Tibial artery (tissue), 4 donors: ENCODE data around the gene TESPA1.

Experiments
- DNase-seq, 2 donors: peaks; one replicate each; pipeline ENCODE4 v3.0.0-alpha.2; 2019
- H3K27ac ChIP-seq, 2 donors: fragments of 200-600 bp; sonication (generic) in 1 of 2; 1 replicate in 1 of 2; 2 replicates in 1 of 2; pipeline ENCODE4 v1.5.1; 2018 to 2019; ENCODE audit warnings: mild to moderate bottlenecking in 1 of 2
- H3K27me3 ChIP-seq, 2 donors: fragments of 200-600 bp; sonication (generic) in 1 of 2; one replicate each; pipeline versions ENCODE4 v1.5.1 to v1.6.0; 2016 to 2019
- H3K36me3 ChIP-seq, 3 donors: fragments of 200-600 bp; sonication (generic) in 2 of 3; one replicate each; pipeline ENCODE4 v1.5.1; 2016 to 2019; ENCODE audit warnings: mild to moderate bottlenecking in 2 of 3
- H3K4me1 ChIP-seq, 4 donors: fragments of 200-600 bp; sonication (generic) in 2 of 4; 1 replicate in 3 of 4; 2 replicates in 1 of 4; pipeline ENCODE4 v1.5.1; 2016 to 2019
- H3K4me3 ChIP-seq, 2 donors: fragments of 200-600 bp; sonication (generic) in 1 of 2; 1 replicate in 1 of 2; 2 replicates in 1 of 2; pipeline ENCODE4 v1.5.1; 2018 to 2019; ENCODE audit warnings: mild to moderate bottlenecking in 2 of 2
- H3K9me3 ChIP-seq, 3 donors: fragments of 200-600 bp; sonication (generic) in 1 of 3; one replicate each; pipeline ENCODE4 v1.5.1; 2016 to 2019
- CTCF ChIP-seq, 2 experiments: fragments of 200-600 bp in 1 of 2; fragments of 450-650 bp in 1 of 2; IDR thresholded peaks; one replicate each; pipeline ENCODE4 v1.5.1; 2017 to 2019; ENCODE audit warnings: antibody characterized with exemption in 2 of 2, mild to moderate bottlenecking in 1 of 2, moderate library complexity in 1 of 2
- intact Hi-C: fragments of 100-400 bp; cut with DNase I; formaldehyde crosslinking; loops from one replicate; pipeline ENCODE4 v1.15.0; 2023; ENCODE audit warnings: low total_unique reads

TESPA1 gene

DNA sequence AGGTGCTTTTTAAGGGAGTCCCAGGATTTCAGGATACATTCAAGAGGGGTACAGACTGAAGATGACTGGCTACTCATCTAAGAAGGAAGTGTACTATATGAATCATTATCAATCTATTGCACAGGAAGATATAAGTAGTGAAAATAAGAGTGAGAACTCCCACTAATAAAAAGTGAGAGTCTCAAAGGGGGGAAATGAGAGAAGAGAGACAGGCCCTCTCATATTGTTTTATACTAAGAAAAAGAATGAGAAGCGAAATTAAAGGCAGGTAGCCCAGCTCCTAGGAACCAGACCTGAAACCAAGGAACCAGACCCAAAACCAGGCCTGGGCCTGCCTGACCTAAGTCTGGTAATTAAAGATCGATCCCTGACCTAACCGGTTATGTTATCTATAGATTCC, 54.6 kb downstream of the TESPA1 start:
- intact Hi-C loops, result no loop called here
- H3K36me3 ChIP-seq, result no peaks in the 10 kb centered on the region
- no peak for TF ChIP-seq CTCF (IDR thresholded peaks at IDR 0.05)
- no peak for DNase-seq
- no peak overlapping the region for H3K4me3 ChIP-seq
- H3K9me3 ChIP-seq, result peaks cover 0 to 16% (median 10%) of the 10 kb centered on the region in 3 donors
- H3K27ac ChIP-seq, result no peak overlapping the region
- H3K27me3 ChIP-seq, result no peaks in the 10 kb centered on the region
- no peaks in the 10 kb centered on the region for H3K4me1 ChIP-seq

- Histone ChIP-seq H3K4me3 (no peak overlapping the region), H3K4me1 (no peaks in the 10 kb centered on the region), H3K36me3 (no peaks in the 10 kb centered on the region), H3K27ac (no peak overlapping the region), H3K9me3 (peaks cover 0 to 16% (median 10%) of the 10 kb centered on the region in 3 donors), H3K27me3 (no peaks in the 10 kb centered on the region)
- TF ChIP-seq CTCF (IDR thresholded peaks at IDR 0.05), result no peak
- no peak for DNase-seq
- intact Hi-C loops, result no loop called here
These were observed 58.3 kb downstream of the TESPA1 start for GRCh38 chr12:54926246-54926645.

- Histone ChIP-seq H3K9me3 (peaks cover 0 to 10% (median 6%) of the 10 kb centered on the region in 3 donors), H3K4me1 (no peaks in the 10 kb centered on the region), H3K27me3 (no peaks in the 10 kb centered on the region), H3K27ac (no peak overlapping the region), H3K4me3 (no peak overlapping the region), H3K36me3 (no peaks in the 10 kb centered on the region)
- no peak for TF ChIP-seq CTCF (IDR thresholded peaks at IDR 0.05)
- DNase-seq, result no peak
- intact Hi-C loops, result no loop called here
These were observed 59.4 kb downstream of the TESPA1 start for GRCh38 chr12:54924972-54925707.

- H3K9me3 ChIP-seq, result no peaks in the 10 kb centered on the region
- no peaks in the 10 kb centered on the region for H3K36me3 ChIP-seq
- no peaks in the 10 kb centered on the region for H3K27me3 ChIP-seq
- no peak for DNase-seq
- no peak overlapping the region for H3K4me3 ChIP-seq
- H3K27ac ChIP-seq, result no peak overlapping the region
- H3K4me1 ChIP-seq, result no peaks in the 10 kb centered on the region
- intact Hi-C loops, result no loop called here
- TF ChIP-seq CTCF (IDR thresholded peaks at IDR 0.05), result no peak
These were observed 67.5 kb downstream of the TESPA1 start for GRCh38 chr12:54917001-54917488.
